Spleen (tissue), 13 donors: ENCODE data around the gene DMAC2. TPM values are rescaled to one million over a fixed set of nuclear protein-coding genes. Genes with fewer than 3 reads are reported as not detected.
A peak's percentile ranks its signal among the peaks of the same experiment; 100 is the strongest.
"Not testable (repeated sequence)": the region's sequence is repeated elsewhere in the genome, so short reads cannot be mapped to it uniquely, and the experiment has no call there.

Source experiments
- DNase-seq: peaks from one replicate; pipeline ENCODE4 v3.0.0-alpha.2; 2020
- H3K27ac ChIP-seq, 8 donors: fragments of 200-600 bp; sonication (generic) in 7 of 8; 1 replicate in 4 of 8; 2 replicates in 4 of 8; pipeline versions ENCODE4 v1.5.0 to v1.8.0; 2016 to 2021; ENCODE audit warnings: inconsistent platforms in 4 of 8, mild to moderate bottlenecking in 4 of 8, moderate library complexity in 1 of 8
- H3K27me3 ChIP-seq, 7 donors: fragments of 200-600 bp; sonication (generic) in 6 of 7; replicated peaks in 1 of 7; 1 replicate in 4 of 7; 2 replicates in 3 of 7; pipeline versions ENCODE4 v1.5.0 to v1.8.0; 2016 to 2021; ENCODE audit warnings: inconsistent platforms in 3 of 7, mild to moderate bottlenecking in 1 of 7
- H3K36me3 ChIP-seq, 6 donors: fragments of 200-600 bp; sonication (generic) in 5 of 6; 1 replicate in 4 of 6; 2 replicates in 2 of 6; pipeline versions ENCODE4 v1.5.0 to v1.8.0; 2016 to 2021; ENCODE audit warnings: inconsistent platforms in 2 of 6
- H3K4me1 ChIP-seq, 6 donors: fragments of 200-600 bp; sonication (generic) in 5 of 6; 1 replicate in 3 of 6; 2 replicates in 3 of 6; pipeline versions ENCODE4 v1.5.0 to v1.8.0; 2016 to 2021; ENCODE audit warnings: inconsistent platforms in 3 of 6
- H3K4me3 ChIP-seq, 8 donors: fragments of 200-600 bp; sonication (generic) in 7 of 8; 1 replicate in 4 of 8; 2 replicates in 4 of 8; pipeline versions ENCODE4 v1.5.0 to v1.8.0; 2016 to 2021; ENCODE audit warnings: inconsistent platforms in 4 of 8, mild to moderate bottlenecking in 4 of 8, moderate library complexity in 2 of 8
- H3K9me3 ChIP-seq, 8 donors: fragments of 200-600 bp; sonication (generic) in 7 of 8; 1 replicate in 4 of 8; 2 replicates in 4 of 8; pipeline versions ENCODE4 v1.5.0 to v1.8.0; 2016 to 2021; ENCODE audit warnings: inconsistent platforms in 4 of 8
- CTCF ChIP-seq, 11 experiments: fragments of 200-600 bp in 7 of 11; fragments of 450-650 bp in 4 of 11; sonication (generic) in 4 of 11; IDR thresholded peaks in 8 of 11; conservative IDR thresholded peaks in 3 of 11; 1 replicate in 7 of 11; 2 replicates in 4 of 11; pipeline versions ENCODE4 v1.4.0 to v1.8.0; 2016 to 2021; ENCODE audit warnings: antibody characterized with exemption in 11 of 11, inconsistent platforms in 4 of 11, mild to moderate bottlenecking in 1 of 11
- POLR2A ChIP-seq, 3 donors: fragments of 450-650 bp; IDR thresholded peaks; one replicate each; pipeline ENCODE4 v1.5.1; 2017; ENCODE audit warnings: antibody characterized with exemption in 3 of 3, mild to moderate bottlenecking in 1 of 3
- POLR2AphosphoS5 ChIP-seq, 3 donors: sonication (generic); formaldehyde crosslinking; IDR thresholded peaks; one replicate each; pipeline ENCODE4 v1.5.1; 2017; ENCODE audit warnings: antibody characterized with exemption in 3 of 3
- whole genome bisulfite sequencing, 5 donors: extraction: QIAGEN DNeasy Blood & Tissue Kit in 3 of 5; methylation state at CpG; one replicate each; pipeline versions ENCODE4 v1.1.5 to v1.1.7; 2013 to 2018; 5-methylcytosine and 5-hydroxymethylcytosine counted together
- intact Hi-C: fragments of 100-400 bp; cut with DNase I; formaldehyde crosslinking; loops from one replicate; pipeline ENCODE4 v1.15.0; 2023; ENCODE audit warnings: low total_unique reads
- long read RNA-seq, 2 donors: transcript quantifications; one replicate each; lab custom pipeline, GENCODE V29; 2026
- polyA plus RNA-seq, 3 donors: library from polyadenylated mRNA; stranded (reverse); fragments of 200-250 nt; gene quantifications; one replicate each; pipeline ENCODE4 v1.2.1, GENCODE V29; 2013
- total RNA-seq, 7 donors: library from RNA; depleted of rRNA in 3 of 7; stranded (reverse); fragments of >200 nt in 3 of 7; fragmentation: NEBNext Ultra II Directional in 4 of 7; extraction: Animal tissue kit (Norgen Biotek cat#: 25700) in 4 of 7; gene quantifications; one replicate each; pipeline versions ENCODE4 v1.1.0 to v1.2.1, GENCODE V29; 2016 to 2021
- donor health status: healthy with polysubstance abuse.
- donor health status: DM: no; HTN: no; CAD: no; lungs with moderate emphysema.
- donor health status: DM: no; HTN: no; CAD: no.
- donor health status: Bipolar disorder and iron deficiency.
- donor health status: healthy.
- donor health status: DM: no; HTN: no; CAD: no.
- donor health status: DM: yes; HTN: yes; CAD: no.

DMAC2 gene
- total RNA-seq (10 to 100 TPM; 25.6 to 34.4 (median 30.4) TPM), polyA plus RNA-seq (10 to 100 TPM; 19.2 to 36.5 (median 27.7) TPM)
- long read RNA-seq, donor 1, transcript DMAC2-201 (6 exons, 1,692 nt) = major isoform, 10 of 14 reads
- long read RNA-seq, donor 1, partial matches to known transcripts = 0 of 14 reads
- long read RNA-seq, donor 1, other reads (novel, unspliced or antisense) = 0 of 14 reads
- long read RNA-seq, donor 2, partial matches to known transcripts = 0 of 7 reads
- long read RNA-seq, donor 2, other reads (novel, unspliced or antisense) = 0 of 7 reads

GRCh38 chr19:41439441-41440222 lies at the start of gene DMAC2:
Gene DMAC2, minus strand, starts transcription at chr19:41439912. Its CDS starts 13 bp downstream, at chr19:41439899.
- WGBS, 5 donors = 0 to 1% (median 1%) methylated on average over 29 to 40 of the region's 40 CpGs
- intact Hi-C loops = no loop called here
- H3K27ac ChIP-seq = peak within 1 kb of the TSS; percentile 88 to 96 (median 93)

GRCh38 chr19:41486953-41487352 lies 47.2 kb upstream of the DMAC2 start:
- H3K4me3 ChIP-seq, intact Hi-C loops, H3K4me1 ChIP-seq, H3K27ac ChIP-seq, H3K9me3 ChIP-seq, DNase-seq, H3K36me3 ChIP-seq: not testable (repeated sequence)
- 84 to 91% (median 86%) methylated on average over 4 of the region's 4 CpGs for WGBS, 5 donors
- H3K27me3 ChIP-seq = peaks cover 0 to 38% (median 0%) of the 10 kb centered on the region in 7 donors

More at GRCh38 chr19:41439441-41440222, at the start of gene DMAC2:
- Histone ChIP-seq H3K4me3 (peak within 1 kb of the TSS; percentile 48 to 94 (median 76)), H3K9me3 (no peaks in the 10 kb centered on the region), H3K4me1 (peaks cover 5 to 32% (median 20%) of the 10 kb centered on the region in 6 donors), H3K27me3 (no peaks in the 10 kb centered on the region), H3K36me3 (peaks cover 0 to 37% (median 14%) of the 10 kb centered on the region in 6 donors)
- peak; percentile 98 for DNase-seq
- peak in 1 of 3 donors; percentile 10 for TF ChIP-seq POLR2A (IDR thresholded peaks at IDR 0.05)
- TF ChIP-seq CTCF (IDR thresholded peaks at IDR 0.05 in 8 of 11, conservative IDR thresholded peaks at IDR 0.05 in 3 of 11) = peak in 10 of 11 experiments; percentile 25 to 70 (median 53)
- peak; percentile 86 to 90 (median 88) for TF ChIP-seq POLR2AphosphoS5 (IDR thresholded peaks at IDR 0.05)

- intact Hi-C loops = no loop called here
- H3K27me3 ChIP-seq = peaks cover 0 to 50% (median 0%) of the 10 kb centered on the region in 7 donors
- H3K4me3 ChIP-seq = no peak overlapping the region
- no peak overlapping the region for H3K27ac ChIP-seq
- TF ChIP-seq POLR2A (IDR thresholded peaks at IDR 0.05) = no peak
- no peak for TF ChIP-seq POLR2AphosphoS5 (IDR thresholded peaks at IDR 0.05)
- TF ChIP-seq CTCF (IDR thresholded peaks at IDR 0.05 in 8 of 11, conservative IDR thresholded peaks at IDR 0.05 in 3 of 11) = no peak
- no peaks in the 10 kb centered on the region for H3K36me3 ChIP-seq
- WGBS, 5 donors = 79 to 91% (median 88%) methylated on average over 4 of the region's 4 CpGs
- peaks cover 0 to 6% (median 0%) of the 10 kb centered on the region in 6 donors for H3K4me1 ChIP-seq
- peaks cover 0 to 8% (median 0%) of the 10 kb centered on the region in 8 donors for H3K9me3 ChIP-seq
- DNase-seq = no peak
These were observed 45.1 kb upstream of the DMAC2 start for GRCh38 chr19:41484822-41485221.

- H3K4me3 ChIP-seq = peak overlapping the region in 1 of 8 donors; percentile 21
- peak overlapping the region; percentile 42 to 86 (median 78) for H3K27ac ChIP-seq
These were observed 40.6 kb upstream of the DMAC2 start for GRCh38 chr19:41480336-41480735.

More at GRCh38 chr19:41480336-41480735, 40.6 kb upstream of the DMAC2 start:
- no peaks in the 10 kb centered on the region for H3K36me3 ChIP-seq
- 58 to 80% (median 66%) methylated on average over 12 of the region's 12 CpGs for WGBS, 5 donors
- no peaks in the 10 kb centered on the region for H3K9me3 ChIP-seq
- intact Hi-C loops = no loop called here
- DNase-seq = peak; percentile 49
- TF ChIP-seq POLR2AphosphoS5 (IDR thresholded peaks at IDR 0.05) (peak in 1 of 3 donors; percentile 15), CTCF (IDR thresholded peaks at IDR 0.05 in 8 of 11, conservative IDR thresholded peaks at IDR 0.05 in 3 of 11) (no peak)
- peaks cover 0 to 28% (median 0%) of the 10 kb centered on the region in 7 donors for H3K27me3 ChIP-seq
- peaks cover 0 to 30% (median 7%) of the 10 kb centered on the region in 6 donors for H3K4me1 ChIP-seq
